GM19238 (cell line): Measurements from ENCODE around the gene EXOC6B.
"Not testable (repeated sequence)": the region's sequence is repeated elsewhere in the genome, so short reads cannot be mapped to it uniquely, and the experiment has no call there.

Experiments
- DNase-seq: peaks from one replicate; pipeline ENCODE4 v3.0.0; 2011; ENCODE audit warnings: low spot score; ENCODE audit not compliant: insufficient read length

Gene EXOC6B

GRCh38 chr2:72554381-72554780, 271.5 kb downstream of the EXOC6B start:
- DNase-seq, result no peak

- DNase-seq, result no peak
Observed at GRCh38 chr2:72548081-72548764, 277.6 kb downstream of the EXOC6B start.

- DNase-seq, result no peak
Observed at GRCh38 chr2:72545790-72546189, 280.0 kb downstream of the EXOC6B start.

- no peak for DNase-seq
Observed at GRCh38 chr2:72544554-72544953, 281.3 kb downstream of the EXOC6B start.

- DNase-seq, result no peak
Observed at GRCh38 chr2:72543497-72544216, 282.2 kb downstream of the EXOC6B start.

- DNase-seq, result no peak
Observed at GRCh38 chr2:72539071-72539552, 286.7 kb downstream of the EXOC6B start.

- DNase-seq, result no peak
Observed at GRCh38 chr2:72538486-72538885, 287.3 kb downstream of the EXOC6B start.

- DNase-seq, result not testable (repeated sequence)
Observed at GRCh38 chr2:72535586-72535985, 290.2 kb downstream of the EXOC6B start.

GRCh38 chr2:72533765-72534164, 292.1 kb downstream of the EXOC6B start:
- DNase-seq, result no peak

- DNase-seq, result no peak
Observed at GRCh38 chr2:72527424-72527823, 298.4 kb downstream of the EXOC6B start.

- no peak for DNase-seq
Observed at GRCh38 chr2:72526623-72527022, 299.2 kb downstream of the EXOC6B start.

GRCh38 chr2:72524071-72524470, 301.8 kb downstream of the EXOC6B start:
- no peak for DNase-seq

GRCh38 chr2:72515696-72516095, 310.1 kb downstream of the EXOC6B start:
- DNase-seq, result no peak

GRCh38 chr2:72513011-72513410, 312.8 kb downstream of the EXOC6B start:
- DNase-seq, result no peak

- no peak for DNase-seq
Observed at GRCh38 chr2:72512376-72512775, 313.5 kb downstream of the EXOC6B start.

GRCh38 chr2:72511906-72512305, 313.9 kb downstream of the EXOC6B start:
- no peak for DNase-seq

- DNase-seq, result no peak
Observed at GRCh38 chr2:72497763-72498162, 328.1 kb downstream of the EXOC6B start.

- DNase-seq, result no peak
Observed at GRCh38 chr2:72496479-72496878, 329.4 kb downstream of the EXOC6B start.

- no peak for DNase-seq
Observed at GRCh38 chr2:72494392-72494791, 331.4 kb downstream of the EXOC6B start.

- DNase-seq, result not testable (repeated sequence)
Observed at GRCh38 chr2:72484622-72485021, 341.2 kb downstream of the EXOC6B start.

- no peak for DNase-seq
Observed at GRCh38 chr2:72483346-72483745, 342.5 kb downstream of the EXOC6B start.

GRCh38 chr2:72475246-72475645, 350.6 kb downstream of the EXOC6B start:
- DNase-seq, result no peak
